ENCODE results near the gene ATP13A1. TPM values are rescaled to one million over a fixed set of nuclear protein-coding genes. Genes with fewer than 3 reads are reported as not detected.
A peak's percentile ranks its signal among the peaks of the same experiment; 100 is the strongest.

Gene ATP13A1
- total and polyA plus RNA-seq, 2 of the 8 experiments (the other 6 are each of a cell fraction or from before 2014, with no cell fraction given) = 33.0 to 64.2 TPM

DNA sequence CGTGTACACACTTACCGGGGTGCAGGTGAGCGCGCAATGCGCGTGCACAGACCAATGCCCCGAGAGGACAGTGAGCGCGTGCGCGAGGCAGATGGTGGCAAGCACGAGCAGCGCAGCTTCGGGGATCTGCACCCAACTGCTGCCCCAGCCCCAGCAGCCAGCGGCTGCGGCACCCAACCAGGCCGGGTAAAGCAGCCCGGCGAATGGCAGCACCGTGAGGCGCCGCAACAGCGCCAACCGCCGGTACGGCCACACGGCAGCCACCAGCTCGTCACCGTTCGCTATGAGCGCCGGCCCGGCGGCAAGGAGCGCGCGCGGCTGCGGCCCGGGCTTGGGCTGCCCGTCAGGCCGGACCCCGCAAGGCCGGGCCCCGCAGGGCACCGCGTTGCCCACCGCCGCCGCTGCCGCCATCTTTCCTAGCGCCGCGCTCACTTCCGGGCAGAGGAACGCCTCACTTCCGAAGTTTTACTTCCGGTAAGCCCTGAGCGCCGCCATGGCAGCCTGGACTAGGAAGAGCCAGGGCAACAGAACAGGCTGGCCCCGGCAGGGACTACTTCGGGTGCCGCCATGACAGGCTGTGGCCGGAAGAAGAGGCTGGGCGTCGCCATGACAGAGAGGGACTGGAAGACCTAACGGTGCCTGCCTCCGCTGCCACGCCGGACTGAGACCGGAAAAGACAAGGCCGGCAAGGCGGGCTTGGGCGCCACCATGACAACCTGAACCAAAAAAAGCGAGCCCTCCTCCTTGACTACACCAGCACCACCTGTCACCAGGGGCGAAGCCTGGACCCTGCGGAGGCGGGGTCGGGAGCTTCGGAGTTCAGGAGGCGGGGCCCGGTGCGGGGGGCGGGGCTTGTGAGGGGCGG, at the start of gene ATP13A1 (continued):
- no peak for TF ChIP-seq TCF12 (IDR thresholded peaks at IDR 0.05; ENCODE audit: low read depth, low read length)
- no peak for TF ChIP-seq SIRT6 (IDR thresholded peaks at IDR 0.05; ENCODE audit: low read length)
- peak in 1 of 2 experiments; percentile 76; a peak in 2 of 3 replicates for TF ChIP-seq POLR2A (IDR thresholded peaks at IDR 0.05; ENCODE audit: control extremely low read depth in 1 of 2, low read depth in 2 of 2, low read length in 2 of 2)
- TF ChIP-seq TEAD4 (IDR thresholded peaks at IDR 0.05; ENCODE audit: low read depth, low read length) = no peak
- no peak for TF ChIP-seq RFX5 (IDR thresholded peaks at IDR 0.05; ENCODE audit: borderline replicate concordance, low read depth, low read length)
- 0 out of 2 replicates have a peak, but pooled peaks have one; percentile 69 for TF ChIP-seq SP4 (IDR thresholded peaks at IDR 0.05; ENCODE audit: low read length)
- TF ChIP-seq GABPA (IDR thresholded peaks at IDR 0.05; ENCODE audit: borderline replicate concordance, insufficient read depth, low read length) = peak; percentile 83; the same call in 1 of the 2 replicates
- TF ChIP-seq, protein P1, sequence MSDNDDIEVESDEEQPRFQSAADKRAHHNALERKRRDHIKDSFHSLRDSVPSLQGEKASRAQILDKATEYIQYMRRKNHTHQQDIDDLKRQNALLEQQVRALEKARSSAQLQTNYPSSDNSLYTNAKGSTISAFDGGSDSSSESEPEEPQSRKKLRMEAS (IDR thresholded peaks at IDR 0.05) = peak; percentile 57
- no peak for TF ChIP-seq SP2 (IDR thresholded peaks at IDR 0.05; ENCODE audit: low read length)
